OCI-LY7 (cell line): ENCODE data around the gene RNASEH2C. TPM values are rescaled to one million over a fixed set of nuclear protein-coding genes. Genes with fewer than 3 reads are reported as not detected.
"Not testable (repeated sequence)": the region's sequence is repeated elsewhere in the genome, so short reads cannot be mapped to it uniquely, and the experiment has no call there.

Experiments
- BruUV-seq: library from RNA; stranded (reverse); fragments of 400-500 nt; replicated peaks from 2 replicates; lab custom pipeline; 2021; lab: Mats Ljungman, UMichigan
- CTCF ChIA-PET: fragments of 300-600 bp; sonication (Branson Sonifier 250); formaldehyde crosslinking; loops from one replicate; lab custom pipeline; 2022; ENCODE audit warnings: antibody characterized with exemption; ENCODE audit not compliant: unreplicated experiment; lab: Charles Lee
- POLR2A ChIA-PET: fragments of 300-600 bp; sonication (Branson Sonifier 250); formaldehyde crosslinking; loops from one replicate; lab custom pipeline; 2022; ENCODE audit warnings: antibody characterized with exemption; lab: Charles Lee
- DNase-seq: peaks from one replicate; pipeline ENCODE4 v3.0.0-alpha.2; 2015; ENCODE audit warnings: low spot score
- H2AFZ ChIP-seq: fragments of 200-600 bp; sonication (generic), shearing (Covaris generic); 2 replicates; pipeline ENCODE4 v1.6.1; 2014; ENCODE audit warnings: mild to moderate bottlenecking, antibody characterized with exemption, low read length, moderate library complexity
- H3K27ac ChIP-seq: fragments of 200-600 bp; sonication (generic); 2 replicates; pipeline ENCODE4 v1.5.1; 2014; ENCODE audit warnings: mixed run types, low read depth, mild to moderate bottlenecking, moderate library complexity, low read length, inconsistent platforms; ENCODE audit not compliant: poor library complexity, severe bottlenecking
- H3K36me3 ChIP-seq: fragments of 200-600 bp; sonication (generic); 2 replicates; pipeline ENCODE4 v1.6.1; 2014; ENCODE audit warnings: mild to moderate bottlenecking, antibody characterized with exemption, low read length, moderate library complexity, mixed read lengths; ENCODE audit not compliant: insufficient read depth
- H3K4me1 ChIP-seq: fragments of 200-600 bp; sonication (generic); 2 replicates; pipeline ENCODE4 v1.5.1; 2014; ENCODE audit warnings: mild to moderate bottlenecking, low read length; ENCODE audit not compliant: insufficient read depth, poor library complexity, severe bottlenecking
- H3K4me2 ChIP-seq: fragments of 200-600 bp; sonication (generic); 2 replicates; pipeline ENCODE4 v1.6.1; 2014; ENCODE audit warnings: mild to moderate bottlenecking, low read length
- H3K4me3 ChIP-seq: fragments of 200-600 bp; sonication (generic); 2 replicates; pipeline ENCODE4 v1.5.1; 2014; ENCODE audit warnings: mild to moderate bottlenecking, low read depth, low read length; ENCODE audit not compliant: poor library complexity, severe bottlenecking
- H3K79me2 ChIP-seq: fragments of 200-600 bp; sonication (generic); 2 replicates; pipeline ENCODE4 v1.6.1; 2016; ENCODE audit warnings: low read depth, mild to moderate bottlenecking, low read length, moderate library complexity, mixed read lengths; ENCODE audit not compliant: insufficient read depth
- H3K9me2 ChIP-seq: fragments of 200-600 bp; sonication (generic); 2 replicates; pipeline ENCODE4 v1.6.1; 2016; ENCODE audit warnings: mild to moderate bottlenecking, low read length, mixed read lengths; ENCODE audit not compliant: insufficient read depth
- H3K9me3 ChIP-seq: fragments of 200-600 bp; sonication (generic); 2 replicates; pipeline ENCODE4 v1.6.1; 2014; ENCODE audit warnings: mild to moderate bottlenecking, mixed run types, low read length, mixed read lengths
- H4K20me1 ChIP-seq: fragments of 200-600 bp; sonication (generic); 2 replicates; pipeline ENCODE4 v1.6.1; 2014; ENCODE audit warnings: mild to moderate bottlenecking, antibody characterized with exemption, low read length, moderate library complexity, mixed read lengths; ENCODE audit not compliant: insufficient read depth
- CTCF ChIP-seq: fragments of 200-600 bp; sonication (generic); conservative IDR thresholded peaks from 2 replicates; pipeline ENCODE4 v1.5.1; 2014; ENCODE audit warnings: mild to moderate bottlenecking, antibody characterized with exemption, low read length, moderate library complexity, mixed read lengths
- EZH2phosphoT487 ChIP-seq: fragments of 200-600 bp; sonication (generic); IDR thresholded peaks from 2 replicates; pipeline ENCODE4 v1.6.1; 2018; ENCODE audit warnings: low read depth, borderline replicate concordance, mild to moderate bottlenecking, mixed run types, antibody characterized with exemption, low read length, moderate library complexity, mixed read lengths
- intact Hi-C: fragments of 100-400 bp; cut with micrococcal nuclease; formaldehyde crosslinking; loops from one replicate; pipeline ENCODE4 v1.10.0; 2022; ENCODE audit not compliant: unreplicated experiment
- total RNA-seq, 2 experiments: library from RNA; depleted of rRNA in 1 of 2; stranded (reverse); fragments of >200 nt in 1 of 2; shearing (Covaris generic) in 1 of 2; gene quantifications; 2 replicates each; pipeline ENCODE4 v1.2.3, GENCODE V29; 2014 to 2022

Gene RNASEH2C
- total RNA-seq, 2 experiments from 2014 or later = 92.7 to 100 TPM

GRCh38 chr11:65692367-65692766, 28.2 kb downstream of the RNASEH2C start:
- CTCF ChIA-PET = no interaction called here

GRCh38 chr11:65691847-65692246, 28.8 kb downstream of the RNASEH2C start:
- H3K9me3 ChIP-seq, H3K4me1 ChIP-seq, BruUV-seq, H3K9me2 ChIP-seq, H3K4me3 ChIP-seq, H3K79me2 ChIP-seq, CTCF ChIA-PET, DNase-seq, POLR2A ChIA-PET, H3K4me2 ChIP-seq, H3K27ac ChIP-seq, intact Hi-C loops, H4K20me1 ChIP-seq, H3K36me3 ChIP-seq, H2AFZ ChIP-seq: not testable (repeated sequence)

More at GRCh38 chr11:65692367-65692766, 28.2 kb downstream of the RNASEH2C start:
- no peaks in the 10 kb centered on the region for H3K9me3 ChIP-seq
- H3K9me2 ChIP-seq = no peaks in the 10 kb centered on the region
- intact Hi-C loops = no loop called here
- no peaks in the 10 kb centered on the region for H3K79me2 ChIP-seq
- no peak overlapping the region for H3K4me3 ChIP-seq
- POLR2A ChIA-PET = interaction anchor here (0.6 to 0.7 kb wide), 3 partner anchors 19 to 262 kb away, joined by 3 to 7 read pairs (median 3); no protein-coding TSS in a partner anchor
- no TSS peak for BruUV-seq
- H4K20me1 ChIP-seq = no peaks in the 10 kb centered on the region
- no peaks in the 10 kb centered on the region for H3K36me3 ChIP-seq
- no peak overlapping the region for H2AFZ ChIP-seq
- H3K4me1 ChIP-seq = no peaks in the 10 kb centered on the region
- no peak for DNase-seq
- H3K4me2 ChIP-seq = no peak overlapping the region
- no peak overlapping the region for H3K27ac ChIP-seq
- no peak for TF ChIP-seq EZH2phosphoT487
- no peak for TF ChIP-seq CTCF

GRCh38 chr11:65685981-65686380, 34.6 kb downstream of the RNASEH2C start:
- Histone ChIP-seq H3K36me3 (no peaks in the 10 kb centered on the region), H2AFZ (no peak overlapping the region), H4K20me1 (no peaks in the 10 kb centered on the region), H3K9me2 (no peaks in the 10 kb centered on the region), H3K27ac (no peak overlapping the region), H3K79me2 (no peaks in the 10 kb centered on the region), H3K4me2 (no peak overlapping the region), H3K4me3 (no peak overlapping the region), H3K4me1 (no peaks in the 10 kb centered on the region), H3K9me3 (no peaks in the 10 kb centered on the region)
- TF ChIP-seq EZH2phosphoT487 (no peak), CTCF (no peak)
- intact Hi-C loops = no loop called here
- POLR2A ChIA-PET = interaction anchor here (0.6 to 1.0 kb wide), 2 partner anchors 9 to 115 kb away, joined by 3 to 5 read pairs; no protein-coding TSS in a partner anchor
- CTCF ChIA-PET = no interaction called here
- no peak for DNase-seq
- no TSS peak for BruUV-seq

DNA sequence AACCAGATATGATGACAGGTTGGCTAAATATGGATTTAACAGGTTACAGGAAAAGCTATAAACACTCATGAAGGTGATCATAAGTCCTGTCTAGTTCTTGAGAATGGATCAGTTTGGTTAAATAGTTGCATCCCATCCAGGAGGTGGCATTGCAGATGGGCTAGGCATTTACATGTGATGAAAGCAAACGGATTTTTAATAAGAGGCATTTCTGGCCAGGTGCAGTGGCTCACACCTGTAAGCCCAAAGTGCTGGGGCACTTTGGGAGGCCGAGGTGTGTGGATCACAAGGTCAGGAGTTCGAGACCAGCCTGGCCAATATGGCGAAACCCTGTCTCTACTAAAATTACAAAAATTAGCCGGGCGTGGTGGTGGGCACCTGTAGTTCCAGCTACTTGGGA, 37.1 kb downstream of the RNASEH2C start:
- H2AFZ ChIP-seq, H3K27ac ChIP-seq, H3K4me1 ChIP-seq, BruUV-seq, H4K20me1 ChIP-seq, intact Hi-C loops, POLR2A ChIA-PET, DNase-seq, H3K4me2 ChIP-seq, H3K36me3 ChIP-seq, H3K79me2 ChIP-seq, CTCF ChIA-PET, H3K9me3 ChIP-seq, H3K4me3 ChIP-seq, H3K9me2 ChIP-seq: not testable (repeated sequence)
